GM12891 (cell line): ENCODE data around the gene SLC6A5.

Source experiments
- POLR2A ChIP-seq: IDR thresholded peaks from 2 replicates; pipeline ENCODE4 v1.6.1; 2011; ENCODE audit warnings: low read depth, low read length, control low read depth
- POLR2AphosphoS5 ChIP-seq: IDR thresholded peaks from 2 replicates; pipeline ENCODE4 v1.6.1; 2011; ENCODE audit warnings: low read depth, low read length, control low read depth
- POU2F2 ChIP-seq: IDR thresholded peaks from 2 replicates; pipeline ENCODE4 v1.6.1; 2011; ENCODE audit warnings: low read depth, mild to moderate bottlenecking, control low read depth, low read length, moderate library complexity
- SPI1 ChIP-seq: IDR thresholded peaks from 2 replicates; pipeline ENCODE4 v1.6.1; 2011; ENCODE audit warnings: low read depth, low read length, control low read depth
- TAF1 ChIP-seq: IDR thresholded peaks from 2 replicates; pipeline ENCODE4 v1.6.1; 2011; ENCODE audit warnings: low read depth, low read length, control low read depth

- TF ChIP-seq POLR2A (no peak), POLR2AphosphoS5 (no peak), TAF1 (no peak), POU2F2 (no peak), SPI1 (no peak)
These were observed 12.0 kb downstream of the SLC6A5 start for GRCh38 chr11:20611445-20611844.
